T47D (cell line): ENCODE results near the gene RHOBTB1.

Experiments used
- DNase-seq, 2 experiments: peaks; one replicate each; pipeline versions ENCODE4 v3.0.0 to v3.0.0-alpha.2; 2011 to 2012; ENCODE audit warnings: low read depth in 1 of 2, low spot score in 1 of 2
- JUND ChIP-seq: IDR thresholded peaks from 2 replicates; pipeline ENCODE4 v1.6.1; 2012; ENCODE audit warnings: low read depth
- in situ Hi-C: cut with HindIII; loops from 2 replicates; pipeline ENCODE4 v1.10.0; 2016; ENCODE audit warnings: low sequenced_read_pairs, low pct_unique_long_range_greater_than_20kb

Gene RHOBTB1

DNA sequence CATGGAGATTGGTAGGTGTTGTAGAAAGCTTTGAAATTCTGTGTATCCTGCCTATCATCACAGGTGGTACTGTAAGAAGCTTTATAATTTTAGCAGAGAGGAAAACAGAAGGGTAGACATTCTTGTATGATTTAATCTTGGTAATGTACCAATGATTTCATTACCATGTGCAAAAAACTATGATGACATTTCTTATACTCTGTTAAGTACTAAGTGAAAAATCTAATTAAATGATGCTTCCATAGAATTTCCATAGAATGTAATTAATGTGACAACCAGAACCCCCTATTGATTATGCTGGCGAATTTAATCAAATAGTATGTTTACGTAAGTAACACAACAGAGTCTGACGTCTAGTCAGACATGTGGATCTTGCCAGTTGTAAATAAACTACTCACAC is 16.0 kb upstream of the RHOBTB1 start:
- in situ Hi-C loops: no loop called here
- TF ChIP-seq JUND: no peak
- no peak for DNase-seq

DNA sequence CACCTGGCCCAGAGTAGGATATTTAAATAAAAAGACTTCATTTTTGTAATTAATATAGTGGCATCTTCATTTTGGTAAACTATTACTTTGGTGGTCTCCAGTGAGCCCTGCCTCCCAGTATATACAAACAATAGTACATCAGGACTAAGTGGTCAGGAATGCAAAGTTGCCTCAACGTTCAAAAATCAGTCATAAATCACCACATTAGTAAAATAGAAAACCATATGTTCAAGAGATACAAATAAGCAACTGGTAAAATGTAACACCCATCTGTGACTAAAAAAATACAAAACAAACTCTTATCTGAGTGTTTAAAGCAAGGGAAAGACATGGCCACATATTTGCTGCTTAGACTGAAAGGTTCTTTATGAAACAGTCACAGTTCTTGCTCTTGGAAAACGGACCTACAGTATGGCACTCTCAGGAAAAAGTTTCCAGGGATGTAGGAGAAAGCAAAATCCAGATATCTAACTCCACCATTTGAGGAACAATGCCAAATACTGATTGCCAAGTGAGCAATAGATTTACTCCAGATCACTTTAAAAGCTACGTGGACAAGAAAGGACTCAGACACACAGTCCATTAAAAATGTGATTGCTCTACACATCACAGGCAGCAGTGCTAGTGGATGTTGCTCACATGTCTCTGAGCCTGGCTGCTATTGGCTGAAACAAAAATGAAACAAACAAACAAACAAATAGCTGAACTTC is 15.1 kb upstream of the RHOBTB1 start:
- TF ChIP-seq JUND: no peak
- in situ Hi-C loops: no loop called here
- DNase-seq: peak in 1 of 2 experiments; percentile 13

DNA sequence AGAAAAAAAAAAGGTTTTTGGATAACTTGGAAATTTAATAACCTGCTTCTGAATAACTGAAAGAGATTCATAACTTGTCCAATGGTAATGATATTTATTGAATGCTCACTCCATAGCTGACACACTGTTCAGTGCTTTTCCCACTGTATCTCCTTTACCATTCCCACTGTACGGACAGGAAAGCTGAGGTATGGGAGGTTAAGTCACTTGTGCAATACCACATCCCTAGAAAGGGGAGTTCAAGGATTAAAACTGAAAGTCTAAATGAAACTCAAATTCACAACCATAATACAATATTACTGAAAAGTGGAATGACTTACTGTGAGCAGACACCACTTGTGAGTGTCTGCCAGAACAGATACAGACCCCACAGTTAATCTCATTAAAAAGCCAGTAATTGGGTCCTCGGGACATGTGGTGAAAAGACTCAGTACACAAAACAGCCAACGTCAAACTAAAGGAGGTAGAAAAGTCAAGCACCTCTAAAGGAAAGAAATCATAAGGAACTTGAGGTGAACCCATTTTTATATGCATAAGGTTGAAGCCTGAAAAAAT is 13.8 kb upstream of the RHOBTB1 start:
- TF ChIP-seq JUND: no peak
- in situ Hi-C loops: no loop called here
- DNase-seq: no peak

DNA sequence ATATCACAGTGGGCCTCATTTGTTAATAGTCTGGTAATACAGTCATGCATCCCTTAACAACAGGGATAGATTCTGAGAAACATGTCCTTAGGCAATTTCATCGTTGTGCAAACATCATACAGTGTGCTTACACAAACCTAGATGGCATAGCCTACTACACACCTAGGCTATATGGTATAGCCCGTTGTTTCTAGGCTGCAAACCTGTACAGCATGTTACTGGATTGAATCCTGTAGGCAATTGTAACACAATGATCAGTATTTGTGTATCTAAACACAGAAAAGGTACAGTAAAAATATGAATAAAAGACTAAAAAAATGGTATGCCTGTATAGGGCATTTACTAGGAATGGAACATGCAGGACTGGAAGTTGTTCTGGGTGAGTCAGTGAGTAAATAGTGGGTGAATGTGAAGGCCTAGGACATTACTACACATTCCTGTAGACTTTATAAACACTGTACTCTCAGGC is 12.0 kb upstream of the RHOBTB1 start:
- in situ Hi-C loops: no loop called here
- DNase-seq: peak in 1 of 2 experiments; percentile 71
- TF ChIP-seq JUND: peak; percentile 87

DNA sequence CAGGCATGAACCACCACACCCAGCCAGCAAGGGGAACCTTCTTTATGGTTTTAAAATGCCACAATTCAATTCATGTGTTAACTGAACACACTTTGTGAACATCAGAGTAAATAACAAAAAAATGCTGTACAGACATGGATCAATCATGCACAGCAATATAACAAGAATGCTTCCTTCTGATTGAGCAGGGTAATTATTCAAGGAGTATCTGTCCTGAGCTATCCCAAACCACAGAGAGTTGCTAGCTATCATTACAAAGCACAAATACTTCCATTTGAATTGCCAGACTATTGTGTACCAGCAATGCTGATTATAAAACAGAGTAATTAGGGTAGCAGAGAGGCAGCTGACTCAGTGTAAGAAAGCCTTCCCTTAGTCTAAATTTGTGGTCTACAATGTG is 11.3 kb upstream of the RHOBTB1 start:
- no peak for DNase-seq
- in situ Hi-C loops: no loop called here
- TF ChIP-seq JUND: no peak

DNA sequence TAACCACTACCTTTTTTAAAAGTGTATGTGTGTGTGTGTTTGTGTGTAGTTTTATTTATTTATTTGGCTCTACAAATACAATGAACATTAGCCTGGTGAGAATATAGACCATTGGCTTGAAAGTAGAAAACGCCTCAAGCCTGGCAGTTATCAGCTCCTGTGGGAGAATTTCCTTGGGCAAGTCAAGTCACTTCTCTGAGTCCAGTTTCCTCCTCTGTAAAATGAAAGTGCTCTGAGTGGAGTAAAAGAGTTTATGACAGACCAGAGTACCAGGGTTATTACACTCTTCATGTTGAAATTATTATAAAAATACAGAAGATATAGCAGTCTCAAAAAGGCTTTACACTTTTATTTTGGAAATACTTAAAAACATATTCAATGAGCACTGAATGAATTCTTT is 10.1 kb upstream of the RHOBTB1 start:
- in situ Hi-C loops: no loop called here
- no peak for DNase-seq
- TF ChIP-seq JUND: no peak

DNA sequence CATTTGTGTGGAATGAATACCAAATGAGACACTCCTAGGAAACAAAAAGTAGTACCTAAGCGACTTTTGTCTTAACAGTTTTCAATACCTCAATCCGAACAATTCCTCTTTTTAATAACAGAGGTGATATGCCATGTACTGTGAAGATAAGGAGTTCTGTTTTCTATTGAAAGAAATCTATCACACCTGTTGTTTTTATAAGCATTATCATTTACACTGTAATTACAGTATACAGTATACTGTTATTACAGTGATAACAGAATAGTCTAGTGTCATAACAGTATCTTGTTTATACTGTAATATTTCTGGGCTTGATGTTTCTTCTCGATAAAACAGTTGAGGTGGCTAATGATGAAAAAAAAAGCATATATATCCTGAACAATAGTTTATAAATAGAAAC is 9.4 kb upstream of the RHOBTB1 start:
- no peak for DNase-seq
- TF ChIP-seq JUND: no peak
- in situ Hi-C loops: no loop called here

DNA sequence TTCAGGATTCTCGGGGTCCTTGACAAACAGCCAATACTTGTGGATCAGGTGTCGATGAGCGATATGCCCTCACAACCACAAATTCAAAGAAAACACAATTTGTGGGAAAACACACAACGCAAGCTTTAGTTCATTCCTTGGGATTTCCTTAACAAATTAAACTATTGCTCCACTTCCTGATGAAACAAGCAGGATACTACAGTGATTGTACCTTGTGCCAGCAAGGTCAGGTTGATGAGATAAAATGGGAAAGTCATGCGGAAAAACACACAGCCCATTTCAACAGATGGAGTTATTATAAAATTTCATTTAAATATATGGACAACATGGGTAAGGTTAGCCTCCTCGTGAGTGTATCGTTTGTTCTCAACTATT is 8.8 kb upstream of the RHOBTB1 start:
- no peak for TF ChIP-seq JUND
- DNase-seq: no peak
- in situ Hi-C loops: no loop called here

DNA sequence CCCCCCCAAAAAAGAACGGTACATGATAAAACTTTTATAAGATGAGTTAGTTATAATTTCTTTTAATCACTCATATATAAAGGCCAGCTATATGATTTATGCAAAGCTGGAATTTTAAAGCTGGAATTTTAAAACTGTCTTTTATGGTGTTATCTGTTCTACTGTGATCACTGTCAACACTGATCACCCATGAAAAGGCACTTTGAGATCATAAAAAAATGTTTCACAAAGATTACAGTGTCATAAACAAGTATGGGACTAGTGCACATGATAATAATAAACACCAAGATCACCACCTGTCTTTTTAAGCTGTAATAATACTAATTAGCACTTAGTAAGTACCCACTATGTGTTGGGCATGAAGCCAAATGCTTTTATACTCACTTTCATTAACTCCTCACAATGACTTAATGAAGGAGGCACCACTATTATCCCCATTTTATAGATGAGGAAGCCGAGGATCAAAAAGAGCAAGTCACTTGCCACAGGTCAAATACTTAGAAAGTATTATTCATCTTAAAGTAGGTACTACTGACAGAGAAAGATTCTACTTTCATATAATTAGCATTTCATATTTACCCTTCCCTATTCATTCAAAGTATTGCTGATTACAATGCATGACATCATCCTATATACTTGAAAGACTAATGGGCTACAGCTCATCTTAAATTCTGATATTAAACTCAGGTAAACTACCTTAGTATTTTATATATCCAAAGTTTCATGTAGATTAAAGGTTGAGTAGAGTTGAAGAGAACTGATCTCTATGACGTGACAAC is 8.3 kb upstream of the RHOBTB1 start:
- TF ChIP-seq JUND: no peak
- in situ Hi-C loops: no loop called here
- DNase-seq: no peak

DNA sequence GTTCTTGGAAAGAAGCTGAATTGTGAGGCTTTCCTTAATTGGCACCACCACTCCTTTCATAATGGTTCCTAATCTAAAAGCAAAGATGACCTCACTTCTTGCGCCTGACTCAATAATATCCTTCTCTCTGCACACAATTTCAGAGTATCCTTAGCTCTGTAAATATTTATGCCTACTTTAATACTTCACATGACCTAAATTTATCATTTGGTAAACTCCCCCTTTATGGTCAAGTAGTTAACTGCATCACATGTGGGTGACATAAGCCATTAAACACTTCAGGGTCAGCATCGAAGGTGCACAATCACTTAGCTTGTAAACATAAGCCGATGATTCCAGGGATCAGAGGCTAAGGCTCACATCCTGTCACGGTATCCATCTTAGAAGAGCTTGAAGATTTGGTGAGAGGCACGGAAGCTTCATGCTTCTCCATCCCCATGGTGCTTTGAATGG is 7.3 kb upstream of the RHOBTB1 start:
- TF ChIP-seq JUND: no peak
- in situ Hi-C loops: no loop called here
- no peak for DNase-seq

DNA sequence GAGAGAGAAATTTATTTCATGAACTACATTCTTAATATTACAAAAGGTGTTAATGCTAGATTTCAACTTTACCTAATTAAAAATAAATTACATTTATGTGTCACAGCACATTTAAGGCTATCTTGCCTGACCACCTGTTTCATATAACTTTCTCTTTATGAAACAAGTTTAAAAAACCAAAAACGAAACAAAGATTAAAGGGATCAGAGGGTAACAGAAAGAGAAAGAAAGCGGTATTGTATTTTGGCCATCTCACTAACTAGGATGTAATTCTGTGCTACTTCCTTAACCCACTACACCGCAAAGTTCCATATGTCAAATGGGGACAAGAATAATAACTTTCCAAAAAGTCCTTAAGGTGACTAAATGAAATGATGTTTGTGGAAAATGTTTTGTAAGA is 6.3 kb upstream of the RHOBTB1 start:
- no peak for TF ChIP-seq JUND
- DNase-seq: no peak
- in situ Hi-C loops: no loop called here

DNA sequence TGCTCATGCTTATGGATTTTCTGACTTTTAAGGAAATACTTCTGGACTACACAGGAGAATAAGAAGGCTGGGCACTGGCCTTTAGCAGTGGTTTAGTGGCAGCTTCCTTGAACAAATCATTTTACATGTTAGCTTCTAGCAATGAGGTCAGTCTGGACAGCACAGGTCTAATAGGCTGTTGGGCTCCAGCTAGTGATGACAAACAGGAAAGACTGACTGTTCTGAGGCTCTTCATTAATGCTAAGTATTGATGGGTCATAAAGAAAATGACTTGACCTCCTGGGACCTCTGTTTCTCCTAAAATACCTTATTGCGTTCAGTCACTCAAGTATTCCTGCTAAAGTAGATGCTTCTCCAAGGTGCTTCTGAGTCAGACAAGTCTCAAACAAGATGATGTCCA is 4.9 kb upstream of the RHOBTB1 start:
- in situ Hi-C loops: no loop called here
- no peak for DNase-seq
- no peak for TF ChIP-seq JUND

DNA sequence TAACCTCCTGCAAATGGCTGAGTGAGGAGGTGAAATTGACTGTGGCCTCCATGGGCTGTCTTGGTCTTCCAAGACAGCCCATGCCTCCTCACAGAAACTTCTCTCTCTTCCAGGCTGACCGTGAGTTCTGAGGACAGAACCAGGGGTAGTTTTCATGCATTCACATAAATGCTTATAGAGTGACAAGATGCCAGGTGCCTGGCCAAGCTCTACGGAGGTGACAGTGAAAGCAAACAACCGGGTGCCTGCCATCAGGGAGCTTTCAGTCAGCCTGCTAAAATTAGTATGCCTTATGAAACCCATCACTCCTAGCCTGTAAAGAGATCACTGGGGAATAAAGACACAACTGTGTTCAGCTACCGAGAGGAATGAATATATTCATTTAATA is 919 bp upstream of the RHOBTB1 start:
- TF ChIP-seq JUND: no peak
- in situ Hi-C loops: no loop called here
- DNase-seq: no peak
